Activated CD8-positive, alpha-beta T cell treated with anti-CD3 and anti-CD28 coated beads for 36 hours (primary cell): Measurements from ENCODE around the gene AJM1. TPM values are rescaled to one million over a fixed set of nuclear protein-coding genes. Genes with fewer than 3 reads are reported as not detected.
"Not testable (repeated sequence)": the region's sequence is repeated elsewhere in the genome, so short reads cannot be mapped to it uniquely, and the experiment has no call there.

Experiments used
- ATAC-seq: fragments of 200-7000 bp; cut with Tn5 transposase; one replicate; pipeline ENCODE4 v1.10.0; 2021; ENCODE audit warnings: mild to moderate bottlenecking, moderate library complexity
- CTCF ChIA-PET: fragments of 350-600 bp; sonication (Branson Sonifier 250); formaldehyde crosslinking; loops from one replicate; lab custom pipeline; 2021; ENCODE audit warnings: antibody characterized with exemption; lab: Charles Lee
- POLR2A ChIA-PET: fragments of 350-600 bp; sonication (Branson Sonifier 250); formaldehyde crosslinking; loops from one replicate; lab custom pipeline; 2021; ENCODE audit warnings: antibody characterized with exemption; lab: Charles Lee
- DNase-seq: peaks from one replicate; pipeline ENCODE4 v3.0.0-alpha.2; 2020
- H3K27ac Mint-ChIP-seq: one replicate; pipeline ENCODE4 v1.8.0; 2021; ENCODE audit warnings: mild to moderate bottlenecking, mixed read lengths
- H3K27me3 Mint-ChIP-seq: one replicate; pipeline ENCODE4 v1.8.0; 2021; ENCODE audit warnings: mixed read lengths
- H3K36me3 Mint-ChIP-seq: one replicate; pipeline ENCODE4 v1.8.0; 2021; ENCODE audit warnings: low read depth, mixed read lengths
- H3K4me1 Mint-ChIP-seq: one replicate; pipeline ENCODE4 v1.8.0; 2021; ENCODE audit warnings: low read depth, mixed read lengths
- H3K4me3 Mint-ChIP-seq: one replicate; pipeline ENCODE4 v1.8.0; 2021; ENCODE audit warnings: mild to moderate bottlenecking, moderate library complexity, mixed read lengths
- H3K9me3 Mint-ChIP-seq: one replicate; pipeline ENCODE4 v1.8.0; 2021; ENCODE audit warnings: mixed read lengths
- CTCF ChIP-seq: fragments of 200-600 bp; IDR thresholded peaks from one replicate; pipeline ENCODE4 v1.8.0; 2022; ENCODE audit warnings: antibody characterized with exemption, mild to moderate bottlenecking
- intact Hi-C: fragments of 100-400 bp; cut with micrococcal nuclease; formaldehyde crosslinking; loops from one replicate; pipeline ENCODE4 v1.10.0; 2022
- total RNA-seq, 2 experiments: library from RNA; stranded (reverse); gene quantifications; one replicate each; pipeline ENCODE4 v1.2.3, GENCODE V29; 2021

AJM1 gene
- total RNA-seq, 2 experiments from 2014 or later, result 5.8 to 6.4 TPM

GRCh38 chr9:136865768-136866103 is 23.5 kb downstream of the AJM1 start:
- Mint-ChIP-seq H3K36me3 (peaks cover 15% of the 10 kb centered on the region), H3K27me3 (no peaks in the 10 kb centered on the region), H3K4me1 (peaks cover 10% of the 10 kb centered on the region), H3K4me3 (peak overlapping the region; percentile 77), H3K27ac (peak overlapping the region; percentile 73), H3K9me3 (no peaks in the 10 kb centered on the region)
- DNase-seq (no peak), ATAC-seq (peak; percentile 17)
- intact Hi-C loops, result no loop called here
- POLR2A ChIA-PET, result interaction anchor here (0.6 to 1.5 kb wide), 3 partner anchors 16 to 125 kb away, joined by 3 to 4 read pairs (median 3); no protein-coding TSS in a partner anchor
- CTCF ChIA-PET, result no interaction called here
- TF ChIP-seq CTCF, result no peak

GRCh38 chr9:136866898-136867421 is 24.7 kb downstream of the AJM1 start:
- H3K9me3 Mint-ChIP-seq, intact Hi-C loops, ATAC-seq, DNase-seq, H3K4me1 Mint-ChIP-seq, H3K27me3 Mint-ChIP-seq: not testable (repeated sequence)
- ChIA-PET POLR2A (interaction anchor here (1.2 to 2.0 kb wide), 4 partner anchors 14 to 20 kb away, joined by 3 to 6 read pairs (median 4); partner anchors contain the start of gene TRAF2), CTCF (interaction anchor here (1.2 to 1.8 kb wide), 2 partner anchors 24 to 75 kb away, joined by 3 to 5 read pairs; partner anchors contain the start of gene AJM1)
- Mint-ChIP-seq H3K36me3 (peaks cover 15% of the 10 kb centered on the region), H3K4me3 (peak overlapping the region; percentile 69), H3K27ac (peak overlapping the region; percentile 82)

GRCh38 chr9:136867480-136867879 is 25.2 kb downstream of the AJM1 start:
- DNase-seq, result no peak
- intact Hi-C loops, result no loop called here
- peaks cover under 1% of the 10 kb centered on the region for H3K9me3 Mint-ChIP-seq
- H3K4me3 Mint-ChIP-seq, result peak overlapping the region; percentile 69
- no peaks in the 10 kb centered on the region for H3K27me3 Mint-ChIP-seq
- H3K36me3 Mint-ChIP-seq, result peaks cover 15% of the 10 kb centered on the region
- peak overlapping the region; percentile 66 for H3K27ac Mint-ChIP-seq
- POLR2A ChIA-PET, result interaction anchor here (0.9 to 2.0 kb wide), 3 partner anchors 8 to 15 kb away, joined by 3 to 6 read pairs (median 5); no protein-coding TSS in a partner anchor
- ATAC-seq, result no peak
- CTCF ChIA-PET, result interaction anchor here (1.2 to 1.8 kb wide), 2 partner anchors 25 to 75 kb away, joined by 3 to 5 read pairs; partner anchors contain the start of gene AJM1
- TF ChIP-seq CTCF, result no peak
- H3K4me1 Mint-ChIP-seq, result peaks cover 10% of the 10 kb centered on the region

GRCh38 chr9:136867917-136868316 is 25.6 kb downstream of the AJM1 start:
- no peak for TF ChIP-seq CTCF

GRCh38 chr9:136868644-136869043 is 26.4 kb downstream of the AJM1 start:
- no peak for TF ChIP-seq CTCF
- ChIA-PET CTCF (no interaction called here), POLR2A (interaction anchor here (2.0 kb wide), 1 partner anchor 11 kb away, joined by 9 read pairs; no protein-coding TSS in a partner anchor)
- Mint-ChIP-seq H3K4me3 (peak overlapping the region; percentile 28), H3K27ac (no peak overlapping the region), H3K36me3 (peaks cover 7% of the 10 kb centered on the region), H3K27me3 (no peaks in the 10 kb centered on the region), H3K4me1 (peaks cover 10% of the 10 kb centered on the region), H3K9me3 (peaks cover 3% of the 10 kb centered on the region)
- DNase-seq, result no peak
- intact Hi-C loops, result no loop called here
- ATAC-seq, result no peak

More at GRCh38 chr9:136867917-136868316, 25.6 kb downstream of the AJM1 start:
- DNase-seq (no peak), ATAC-seq (no peak)
- Mint-ChIP-seq H3K4me3 (peak overlapping the region; percentile 69), H3K27ac (peak overlapping the region; percentile 66), H3K36me3 (peaks cover 14% of the 10 kb centered on the region), H3K4me1 (peaks cover 10% of the 10 kb centered on the region), H3K9me3 (peaks cover 3% of the 10 kb centered on the region), H3K27me3 (no peaks in the 10 kb centered on the region)
- intact Hi-C loops, result no loop called here
- CTCF ChIA-PET, result interaction anchor here (1.2 to 1.8 kb wide), 2 partner anchors 25 to 75 kb away, joined by 3 to 5 read pairs; partner anchors contain the start of gene AJM1
- POLR2A ChIA-PET, result interaction anchor here (0.9 to 2.0 kb wide), 3 partner anchors 9 to 14 kb away, joined by 3 to 6 read pairs (median 5); no protein-coding TSS in a partner anchor

GRCh38 chr9:136869611-136870010 is 27.3 kb downstream of the AJM1 start:
- H3K27me3 Mint-ChIP-seq, DNase-seq, H3K4me3 Mint-ChIP-seq, H3K9me3 Mint-ChIP-seq, ATAC-seq, H3K4me1 Mint-ChIP-seq, H3K36me3 Mint-ChIP-seq, H3K27ac Mint-ChIP-seq, intact Hi-C loops: not testable (repeated sequence)
- POLR2A ChIA-PET, result interaction anchor here (0.8 to 2.0 kb wide), 4 partner anchors 10 to 122 kb away, joined by 3 to 9 read pairs (median 8); partner anchors contain the start of genes PAXX and TRAF2
- CTCF ChIA-PET, result interaction anchor here (0.7 to 1.3 kb wide), 2 partner anchors 12 to 77 kb away, joined by 3 to 4 read pairs; no protein-coding TSS in a partner anchor
